ENCODE measurements around the gene ARMC9.

The ARMC9 gene

GRCh38 chr2:231318954-231319353, 120.5 kb downstream of the ARMC9 start:
- DNase-seq: no peak

- no peak for DNase-seq
Measured at GRCh38 chr2:231319867-231320266, 121.4 kb downstream of the ARMC9 start.

GRCh38 chr2:231321021-231321420, 122.6 kb downstream of the ARMC9 start:
- no peak for DNase-seq

GRCh38 chr2:231321556-231322334, 123.3 kb downstream of the ARMC9 start:
- DNase-seq: no peak

GRCh38 chr2:231323316-231323715, 124.9 kb downstream of the ARMC9 start:
- no peak for DNase-seq

- DNase-seq: no peak
Measured at GRCh38 chr2:231325826-231326225, 127.4 kb downstream of the ARMC9 start.

GRCh38 chr2:231326404-231326803, 128.0 kb downstream of the ARMC9 start:
- no peak for DNase-seq

- no peak for DNase-seq
Measured at GRCh38 chr2:231330311-231330710, 131.9 kb downstream of the ARMC9 start.

- no peak for DNase-seq
Measured at GRCh38 chr2:231331533-231331932, 133.1 kb downstream of the ARMC9 start.

- DNase-seq: no peak
Measured at GRCh38 chr2:231332388-231332787, 134.0 kb downstream of the ARMC9 start.

- no peak for DNase-seq
Measured at GRCh38 chr2:231332872-231333500, 134.6 kb downstream of the ARMC9 start.

GRCh38 chr2:231334179-231334930, 135.9 kb downstream of the ARMC9 start:
- no peak for DNase-seq

GRCh38 chr2:231334981-231335380, 136.6 kb downstream of the ARMC9 start:
- DNase-seq: no peak

GRCh38 chr2:231335591-231335990, 137.2 kb downstream of the ARMC9 start:
- no peak for DNase-seq

- no peak for DNase-seq
Measured at GRCh38 chr2:231336236-231336635, 137.8 kb downstream of the ARMC9 start.

- no peak for DNase-seq
Measured at GRCh38 chr2:231336700-231337099, 138.3 kb downstream of the ARMC9 start.

GRCh38 chr2:231337807-231338759, 139.7 kb downstream of the ARMC9 start:
- no peak for DNase-seq

- no peak for DNase-seq
Measured at GRCh38 chr2:231339316-231339715, 140.9 kb downstream of the ARMC9 start.

GRCh38 chr2:231341100-231341499, 142.7 kb downstream of the ARMC9 start:
- no peak for DNase-seq

- no peak for DNase-seq
Measured at GRCh38 chr2:231342061-231342711, 143.8 kb downstream of the ARMC9 start.

- DNase-seq: no peak
Measured at GRCh38 chr2:231343006-231343710, 144.7 kb downstream of the ARMC9 start.
